Measurements from ENCODE around the gene GPR78.

GPR78 gene

DNA sequence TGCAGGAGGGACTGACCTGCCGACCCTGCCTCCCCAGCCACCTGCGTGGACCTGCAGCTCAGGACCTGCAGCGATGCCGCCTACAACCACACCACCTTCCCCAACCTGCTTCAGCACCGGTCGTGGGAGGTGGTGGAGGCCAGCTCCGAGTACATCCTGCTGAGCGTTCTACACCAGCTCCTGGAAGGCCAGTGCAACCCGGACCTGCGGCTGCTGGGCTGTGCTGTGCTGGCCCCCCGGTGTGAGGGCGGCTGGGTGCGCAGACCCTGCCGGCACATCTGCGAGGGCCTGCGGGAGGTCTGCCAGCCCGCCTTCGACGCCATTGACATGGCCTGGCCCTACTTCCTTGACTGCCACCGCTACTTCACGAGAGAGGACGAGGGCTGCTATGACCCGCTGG is 20.9 kb downstream of the GPR78 start:
- H3K9ac ChIP-seq (ENCODE audit: low read length) = no peak overlapping the region
- H3K4me3 ChIP-seq (ENCODE audit: low read length) = no peak overlapping the region
- H3K27me3 ChIP-seq (ENCODE audit: control insufficient read depth, insufficient read depth, low read length) = no peaks in the 10 kb centered on the region
- no peaks in the 10 kb centered on the region for H3K9me3 ChIP-seq (ENCODE audit: control insufficient read depth, low read length)
- H3K36me3 ChIP-seq (ENCODE audit: control insufficient read depth, insufficient read depth, low read length) = no peaks in the 10 kb centered on the region
- no peaks in the 10 kb centered on the region for H3K4me1 ChIP-seq (ENCODE audit: control insufficient read depth, insufficient read depth, low read length)

DNA sequence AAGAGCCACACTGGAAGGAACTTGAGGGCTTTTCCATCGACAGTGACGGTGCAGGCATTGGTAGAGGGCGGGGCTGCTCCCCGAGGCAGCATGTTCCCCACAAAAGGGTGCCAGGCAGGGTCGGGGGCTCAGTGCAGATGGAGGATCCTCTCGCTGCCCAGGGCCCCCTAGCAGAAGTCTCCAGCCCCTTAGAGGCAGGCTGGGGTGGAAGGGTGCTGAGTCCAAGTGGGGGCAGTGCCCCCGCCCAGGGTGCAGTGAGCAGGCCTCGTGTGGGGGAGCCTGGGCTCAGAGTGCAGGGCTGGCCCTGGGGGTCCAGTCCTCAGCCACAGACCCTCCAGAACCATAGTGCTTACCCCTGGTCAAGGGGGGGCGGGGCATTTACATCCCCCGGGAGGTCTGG is 21.4 kb downstream of the GPR78 start:
- Histone ChIP-seq H3K4me3 (ENCODE audit: low read length) (no peak overlapping the region), H3K4me1 (ENCODE audit: control insufficient read depth, insufficient read depth, low read length) (no peaks in the 10 kb centered on the region), H3K27me3 (ENCODE audit: control insufficient read depth, insufficient read depth, low read length) (no peaks in the 10 kb centered on the region), H3K36me3 (ENCODE audit: control insufficient read depth, insufficient read depth, low read length) (no peaks in the 10 kb centered on the region), H3K9ac (ENCODE audit: low read length) (no peak overlapping the region), H3K9me3 (ENCODE audit: control insufficient read depth, low read length) (no peaks in the 10 kb centered on the region)

DNA sequence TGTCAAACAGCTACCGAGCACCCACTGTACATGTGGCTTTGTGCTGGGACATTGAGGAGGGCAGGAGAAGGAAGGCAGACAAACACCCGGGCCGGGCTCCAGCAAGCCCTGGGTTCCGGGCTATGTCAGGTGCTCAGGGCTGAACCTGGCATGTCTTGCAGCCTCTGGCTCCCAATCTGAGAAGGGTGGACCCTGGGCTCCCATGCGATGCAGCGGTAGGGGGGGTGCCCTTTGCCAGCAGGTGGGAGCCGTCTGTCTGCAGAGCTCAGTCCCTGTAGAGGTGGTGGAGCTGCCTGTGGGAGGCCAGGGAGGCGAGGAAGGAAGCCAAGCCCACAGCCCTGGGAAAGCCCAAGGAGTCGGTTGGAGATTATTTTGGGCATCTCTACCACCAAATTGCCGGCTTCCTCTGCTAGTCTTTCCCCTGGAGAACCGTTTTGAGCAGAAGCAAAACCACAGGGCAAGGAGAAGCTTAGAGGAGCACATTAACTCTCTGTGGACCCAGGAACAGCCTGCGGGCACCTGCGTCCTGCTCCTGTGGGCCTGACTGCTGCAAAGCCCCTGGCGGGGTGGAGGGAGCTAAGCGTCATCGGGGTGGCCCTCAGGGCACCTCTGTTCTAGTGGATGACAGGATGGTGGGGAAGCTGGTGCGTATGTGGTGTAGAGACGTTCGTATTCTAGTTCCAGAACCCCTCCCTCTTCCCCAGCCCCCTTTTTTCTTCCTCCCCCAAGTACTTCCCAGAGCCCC is 22.7 kb downstream of the GPR78 start:
- H3K36me3 ChIP-seq (ENCODE audit: control insufficient read depth, insufficient read depth, low read length) = no peaks in the 10 kb centered on the region
- H3K9ac ChIP-seq (ENCODE audit: low read length) = no peak overlapping the region
- H3K4me1 ChIP-seq (ENCODE audit: control insufficient read depth, insufficient read depth, low read length) = no peaks in the 10 kb centered on the region
- no peaks in the 10 kb centered on the region for H3K27me3 ChIP-seq (ENCODE audit: control insufficient read depth, insufficient read depth, low read length)
- no peak overlapping the region for H3K4me3 ChIP-seq (ENCODE audit: low read length)
- no peaks in the 10 kb centered on the region for H3K9me3 ChIP-seq (ENCODE audit: control insufficient read depth, low read length)

DNA sequence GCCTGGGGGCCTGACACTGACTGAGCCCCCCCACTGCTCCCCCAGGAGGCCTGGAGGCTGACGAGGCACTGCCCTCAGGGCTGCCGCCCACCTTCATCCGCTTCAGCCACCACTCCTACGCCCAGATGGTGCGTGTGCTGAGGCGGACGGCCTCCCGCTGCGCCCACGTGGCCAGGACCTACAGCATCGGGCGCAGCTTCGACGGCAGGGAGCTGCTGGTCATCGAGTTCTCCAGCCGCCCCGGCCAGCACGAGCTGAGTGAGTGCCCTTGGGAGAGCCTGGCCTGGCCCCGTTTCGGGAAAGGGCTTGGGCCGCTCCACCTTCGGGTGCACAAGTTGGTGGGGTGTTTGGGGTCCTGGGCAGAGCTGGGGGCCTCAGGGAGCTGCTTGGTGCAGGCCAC is 23.7 kb downstream of the GPR78 start:
- H3K36me3 ChIP-seq (ENCODE audit: control insufficient read depth, insufficient read depth, low read length) = no peaks in the 10 kb centered on the region
- no peak overlapping the region for H3K4me3 ChIP-seq (ENCODE audit: low read length)
- H3K4me1 ChIP-seq (ENCODE audit: control insufficient read depth, insufficient read depth, low read length) = no peaks in the 10 kb centered on the region
- H3K27me3 ChIP-seq (ENCODE audit: control insufficient read depth, insufficient read depth, low read length) = no peaks in the 10 kb centered on the region
- H3K9me3 ChIP-seq (ENCODE audit: control insufficient read depth, low read length) = no peaks in the 10 kb centered on the region
- H3K9ac ChIP-seq (ENCODE audit: low read length) = no peak overlapping the region

DNA sequence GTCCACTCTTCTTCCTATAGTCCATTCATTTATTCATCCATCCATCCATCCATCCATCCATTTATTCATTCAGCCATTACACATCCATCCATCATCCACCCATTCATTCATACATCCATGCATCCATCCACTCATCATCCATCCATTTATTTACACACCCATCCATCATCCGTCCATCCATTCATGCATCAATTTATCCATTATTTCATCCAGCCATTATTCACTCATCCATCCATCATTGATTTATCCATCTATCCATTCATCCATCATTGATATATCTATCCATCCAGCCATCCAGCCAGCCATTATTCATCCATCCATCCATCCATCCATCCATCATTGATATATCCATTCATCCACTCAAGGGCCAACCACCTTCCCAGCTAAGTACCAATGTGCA is 25.1 kb downstream of the GPR78 start:
- Histone ChIP-seq H3K27me3 (ENCODE audit: control insufficient read depth, insufficient read depth, low read length) (no peaks in the 10 kb centered on the region), H3K36me3 (ENCODE audit: control insufficient read depth, insufficient read depth, low read length) (no peaks in the 10 kb centered on the region), H3K9ac (ENCODE audit: low read length) (no peak overlapping the region), H3K9me3 (ENCODE audit: control insufficient read depth, low read length) (no peaks in the 10 kb centered on the region), H3K4me3 (ENCODE audit: low read length) (no peak overlapping the region), H3K4me1 (ENCODE audit: control insufficient read depth, insufficient read depth, low read length) (no peaks in the 10 kb centered on the region)

DNA sequence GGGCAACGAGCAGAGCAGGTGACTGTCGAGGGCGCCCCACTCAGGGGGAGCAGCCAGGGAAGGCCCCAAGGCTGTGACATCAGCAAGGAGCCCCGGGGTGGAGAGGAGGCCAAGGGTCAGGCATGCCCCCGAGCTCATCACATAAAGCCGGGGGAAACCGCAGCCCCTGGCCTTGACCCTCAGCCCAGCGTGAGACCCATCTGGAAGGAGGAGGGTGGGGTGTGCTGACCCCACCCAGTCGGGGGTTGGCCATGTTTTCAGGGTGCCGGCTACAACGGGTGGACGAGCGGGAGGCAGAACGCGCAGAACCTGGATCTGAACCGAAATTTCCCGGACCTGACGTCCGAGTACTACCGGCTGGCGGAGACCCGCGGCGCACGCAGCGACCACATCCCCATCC is 26.3 kb downstream of the GPR78 start:
- Histone ChIP-seq H3K36me3 (ENCODE audit: control insufficient read depth, insufficient read depth, low read length) (no peaks in the 10 kb centered on the region), H3K4me1 (ENCODE audit: control insufficient read depth, insufficient read depth, low read length) (no peaks in the 10 kb centered on the region), H3K9ac (ENCODE audit: low read length) (no peak overlapping the region), H3K9me3 (ENCODE audit: control insufficient read depth, low read length) (no peaks in the 10 kb centered on the region), H3K4me3 (ENCODE audit: low read length) (no peak overlapping the region), H3K27me3 (ENCODE audit: control insufficient read depth, insufficient read depth, low read length) (no peaks in the 10 kb centered on the region)

DNA sequence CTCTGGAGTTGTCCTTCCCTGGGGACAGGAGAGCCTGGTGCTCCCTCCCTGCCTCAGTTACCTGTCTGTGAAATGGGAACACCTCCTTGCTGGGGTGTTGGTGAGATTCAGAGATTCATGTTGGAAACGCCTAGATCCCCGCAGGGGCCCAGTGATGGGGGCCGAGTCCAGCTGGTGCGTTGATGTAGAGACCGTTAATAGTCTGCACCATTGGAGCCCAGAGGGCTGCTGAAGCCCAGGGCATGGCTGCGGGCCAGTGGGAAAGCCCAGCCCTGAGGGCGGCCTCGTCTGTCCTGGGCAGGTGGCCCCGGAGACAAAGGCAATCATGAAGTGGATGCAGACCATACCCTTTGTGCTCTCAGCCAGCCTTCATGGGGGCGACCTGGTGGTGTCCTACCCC is 26.8 kb downstream of the GPR78 start:
- no peak overlapping the region for H3K9ac ChIP-seq (ENCODE audit: low read length)
- H3K4me1 ChIP-seq (ENCODE audit: control insufficient read depth, insufficient read depth, low read length) = no peaks in the 10 kb centered on the region
- H3K36me3 ChIP-seq (ENCODE audit: control insufficient read depth, insufficient read depth, low read length) = no peaks in the 10 kb centered on the region
- no peak overlapping the region for H3K4me3 ChIP-seq (ENCODE audit: low read length)
- H3K27me3 ChIP-seq (ENCODE audit: control insufficient read depth, insufficient read depth, low read length) = no peaks in the 10 kb centered on the region
- H3K9me3 ChIP-seq (ENCODE audit: control insufficient read depth, low read length) = no peaks in the 10 kb centered on the region

DNA sequence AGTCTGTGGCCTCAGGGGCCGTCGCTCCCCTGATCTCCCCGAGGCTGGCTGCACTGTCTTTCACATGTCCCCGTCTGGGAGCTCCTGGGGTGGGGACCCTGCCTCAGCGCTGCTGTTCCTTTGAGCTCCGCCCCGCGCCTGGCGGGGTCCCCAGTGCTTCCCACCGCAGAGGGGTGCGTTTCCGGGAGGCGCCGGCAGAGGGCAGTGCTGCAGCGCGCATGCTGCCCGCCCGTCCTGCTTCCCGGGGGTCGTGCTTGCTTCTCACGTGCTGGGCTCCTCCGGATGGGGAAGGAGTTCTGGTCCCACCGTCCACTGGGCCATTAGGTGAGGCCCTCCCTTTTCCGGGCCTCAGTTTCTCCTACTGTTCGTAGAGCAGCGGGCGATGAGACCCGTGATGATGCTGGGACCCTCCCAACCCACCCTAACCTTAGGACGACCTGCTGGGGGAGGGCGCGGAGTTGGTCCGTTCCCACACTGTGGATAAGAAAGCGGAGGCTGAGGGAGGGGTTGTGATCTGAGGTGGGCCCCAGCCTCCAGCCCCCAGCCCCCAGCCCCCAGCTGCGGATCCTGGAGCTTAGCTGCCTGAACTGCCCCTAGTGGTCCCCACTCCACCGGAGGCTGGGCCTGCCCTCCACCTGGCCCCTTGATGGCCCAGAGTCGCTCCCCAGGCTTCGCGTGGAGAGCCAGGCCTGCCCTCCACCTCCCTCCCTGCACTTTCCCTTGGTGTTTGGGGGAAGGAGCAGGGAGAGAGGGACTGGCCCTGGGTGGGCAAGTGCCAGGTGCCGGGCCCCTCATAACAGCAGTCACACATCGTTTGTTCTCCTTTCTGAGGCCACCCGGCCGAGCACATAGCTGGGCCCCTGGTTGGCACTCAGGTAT is 27.6 kb downstream of the GPR78 start:
- Histone ChIP-seq H3K27me3 (ENCODE audit: control insufficient read depth, insufficient read depth, low read length) (no peaks in the 10 kb centered on the region), H3K4me3 (ENCODE audit: low read length) (no peak overlapping the region), H3K9ac (ENCODE audit: low read length) (no peak overlapping the region)

DNA sequence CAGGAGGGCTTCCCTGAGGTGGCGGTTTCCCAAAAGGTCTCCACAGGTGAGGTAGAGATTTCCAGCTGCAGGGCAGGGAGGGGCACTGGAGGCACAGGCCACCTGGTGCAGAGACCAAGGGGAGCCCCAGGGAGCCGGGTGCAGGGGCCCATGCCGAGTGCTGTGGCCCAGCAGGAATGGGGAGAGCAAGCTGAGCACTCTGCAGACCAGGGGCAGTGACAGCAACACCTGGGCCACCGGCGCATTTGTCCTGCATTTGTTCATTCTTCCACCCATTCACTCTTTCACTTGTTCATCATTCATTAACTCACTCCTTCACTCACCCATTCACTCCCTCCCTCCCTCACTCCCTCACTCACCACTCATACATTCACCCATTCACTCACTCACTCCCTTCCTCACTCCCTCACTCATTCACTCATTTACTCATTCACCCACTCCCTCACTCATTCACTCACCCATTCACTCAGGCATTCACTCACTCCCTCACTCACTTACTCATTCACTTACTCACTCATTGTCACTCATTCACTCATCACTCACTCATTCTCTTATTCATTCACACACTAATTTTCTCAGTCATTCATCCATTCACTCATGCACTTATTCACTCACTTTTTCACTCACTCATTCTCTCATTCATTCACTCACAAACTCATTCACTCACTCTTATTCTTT is 28.7 kb downstream of the GPR78 start:
- no peak overlapping the region for H3K9ac ChIP-seq (ENCODE audit: low read length)
- no peaks in the 10 kb centered on the region for H3K27me3 ChIP-seq (ENCODE audit: control insufficient read depth, insufficient read depth, low read length)
- H3K4me1 ChIP-seq (ENCODE audit: control insufficient read depth, insufficient read depth, low read length) = no peaks in the 10 kb centered on the region
- no peak overlapping the region for H3K4me3 ChIP-seq (ENCODE audit: low read length)
- H3K9me3 ChIP-seq (ENCODE audit: control insufficient read depth, low read length) = no peaks in the 10 kb centered on the region
- H3K36me3 ChIP-seq (ENCODE audit: control insufficient read depth, insufficient read depth, low read length) = no peaks in the 10 kb centered on the region

More for the DNA sequence above, 27.6 kb downstream of the GPR78 start:
- Histone ChIP-seq H3K9me3 (ENCODE audit: control insufficient read depth, low read length) (no peaks in the 10 kb centered on the region), H3K36me3 (ENCODE audit: control insufficient read depth, insufficient read depth, low read length) (no peaks in the 10 kb centered on the region), H3K4me1 (ENCODE audit: control insufficient read depth, insufficient read depth, low read length) (no peaks in the 10 kb centered on the region)

DNA sequence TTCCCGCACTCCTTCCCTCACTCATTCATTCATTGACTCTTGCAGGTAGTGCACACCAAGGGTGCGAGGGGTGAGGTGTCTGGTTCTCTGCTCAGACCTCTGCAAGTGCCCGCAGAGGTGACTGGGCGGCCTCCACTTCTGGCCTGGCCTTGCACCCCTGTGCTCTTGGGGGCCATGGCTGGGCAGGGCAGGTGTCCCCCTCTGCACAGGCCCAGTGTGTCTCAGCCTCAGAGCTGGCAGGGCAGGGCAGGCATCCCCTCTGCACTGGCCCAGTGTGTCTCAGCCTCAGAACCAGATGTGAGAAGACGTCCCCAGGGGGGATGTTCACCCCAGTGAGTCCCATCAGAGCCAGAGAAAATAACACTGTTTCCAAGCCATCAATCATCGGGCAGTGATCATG is 29.2 kb downstream of the GPR78 start:
- no peaks in the 10 kb centered on the region for H3K27me3 ChIP-seq (ENCODE audit: control insufficient read depth, insufficient read depth, low read length)
- no peak overlapping the region for H3K4me3 ChIP-seq (ENCODE audit: low read length)
- H3K9me3 ChIP-seq (ENCODE audit: control insufficient read depth, low read length) = no peaks in the 10 kb centered on the region
- H3K9ac ChIP-seq (ENCODE audit: low read length) = no peak overlapping the region
- no peaks in the 10 kb centered on the region for H3K4me1 ChIP-seq (ENCODE audit: control insufficient read depth, insufficient read depth, low read length)
- no peaks in the 10 kb centered on the region for H3K36me3 ChIP-seq (ENCODE audit: control insufficient read depth, insufficient read depth, low read length)

DNA sequence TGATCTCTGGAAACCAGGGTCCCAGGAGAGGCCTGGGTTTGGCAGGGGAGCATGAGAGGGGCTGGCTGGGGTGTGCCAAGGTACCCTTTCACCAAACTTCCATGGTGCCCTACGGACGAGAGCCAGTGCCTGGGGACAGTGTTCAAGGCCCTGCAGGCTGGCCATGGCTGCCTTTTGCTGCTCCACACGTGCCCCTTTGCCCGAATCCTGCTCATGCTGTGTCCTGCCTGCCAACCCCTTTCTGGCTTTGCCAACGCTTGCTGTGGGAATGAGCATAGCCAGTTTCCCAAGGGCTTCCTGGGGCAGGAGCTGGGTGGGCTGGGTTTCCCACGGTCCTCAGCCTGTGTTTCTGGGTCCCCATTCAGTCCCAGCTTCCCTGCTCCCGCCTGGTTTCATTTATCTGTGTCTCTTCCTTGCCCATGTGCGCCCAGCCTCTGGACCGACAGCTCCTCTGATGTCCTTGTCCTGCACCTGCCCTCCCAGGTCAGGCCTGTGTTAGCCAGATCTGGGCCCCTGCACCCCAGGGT is 29.7 kb downstream of the GPR78 start:
- Histone ChIP-seq H3K9me3 (ENCODE audit: control insufficient read depth, low read length) (no peaks in the 10 kb centered on the region), H3K4me1 (ENCODE audit: control insufficient read depth, insufficient read depth, low read length) (no peaks in the 10 kb centered on the region), H3K4me3 (ENCODE audit: low read length) (no peak overlapping the region), H3K27me3 (ENCODE audit: control insufficient read depth, insufficient read depth, low read length) (no peaks in the 10 kb centered on the region), H3K36me3 (ENCODE audit: control insufficient read depth, insufficient read depth, low read length) (no peaks in the 10 kb centered on the region), H3K9ac (ENCODE audit: low read length) (no peak overlapping the region)

All from mucosa of stomach (tissue), 1 donor.